HCT116 (cell line): ENCODE data around the gene NSRP1. TPM values are rescaled to one million over a fixed set of nuclear protein-coding genes. Genes with fewer than 3 reads are reported as not detected.

Experiments
- ATAC-seq: fragments of 200-7000 bp; cut with Tn5 transposase; 2 replicates; pipeline ENCODE4 v1.9.1; 2020; ENCODE audit warnings: mild to moderate bottlenecking, moderate library complexity
- BruUV-seq: library from RNA; stranded (reverse); fragments of 400-500 nt; replicated peaks from 2 replicates; lab custom pipeline; 2021; lab: Mats Ljungman, UMichigan
- CTCF ChIA-PET: fragments of 300-600 bp; sonication (Branson Sonifier 250); formaldehyde crosslinking; loops from one replicate; lab custom pipeline; 2021; ENCODE audit warnings: antibody characterized with exemption; lab: Charles Lee
- POLR2A ChIA-PET: fragments of 300-600, 350-600 bp; sonication (Branson Sonifier 250); formaldehyde crosslinking; loops from one replicate; lab custom pipeline; 2021; ENCODE audit warnings: antibody characterized with exemption; lab: Charles Lee
- RAD21 ChIA-PET, 2 experiments: fragments of 300-600 bp; sonication (Branson Sonifier 250); formaldehyde crosslinking; loops; one replicate each; lab custom pipeline; 2023; ENCODE audit warnings: low total read pairs in 2 of 2; ENCODE audit not compliant: uncharacterized antibody in 2 of 2, unreplicated experiment in 2 of 2, low non-redundant PET in 1 of 2; lab: Charles Lee
- DNase-seq: peaks from one replicate; pipeline ENCODE4 v3.0.0-alpha.2; 2010; ENCODE audit warnings: low read depth, low spot score
- H2AFZ ChIP-seq: fragments of 200-600 bp; shearing (Covaris generic), sonication (generic); 2 replicates; pipeline ENCODE4 v1.6.1; 2017; ENCODE audit warnings: low read depth, mixed run types, mixed read lengths, antibody characterized with exemption, low read length; ENCODE audit not compliant: poor library complexity, severe bottlenecking
- H3K27ac ChIP-seq: 2 replicates; pipeline ENCODE4 v1.5.1; 2012; ENCODE audit warnings: low read depth, low read length
- H3K27me3 ChIP-seq: fragments of 200-600 bp; sonication (generic); 2 replicates; pipeline ENCODE4 v1.6.1; 2016; ENCODE audit warnings: mixed run types, low read length, mixed read lengths; ENCODE audit not compliant: insufficient read depth
- H3K36me3 ChIP-seq, 2 experiments: fragments of 200-500 bp in 1 of 2; fragments of 200-600 bp in 1 of 2; sonication (Bioruptor generic) in 1 of 2; sonication (generic) in 1 of 2; 2 replicates each; pipeline versions ENCODE4 v1.5.1 to v1.6.1; 2014 to 2016; ENCODE audit warnings: low read length in 2 of 2, inconsistent platforms in 1 of 2, mixed read lengths in 1 of 2, mixed run types in 1 of 2; ENCODE audit not compliant: insufficient read depth in 2 of 2, control insufficient read depth in 1 of 2
- H3K4me1 ChIP-seq, 2 experiments: fragments of 200-600 bp in 1 of 2; sonication (generic) in 1 of 2; 2 replicates each; pipeline versions ENCODE4 v1.5.1 to v1.6.1; 2012 to 2017; ENCODE audit warnings: low read length in 2 of 2, inconsistent platforms in 1 of 2, mild to moderate bottlenecking in 1 of 2, mixed read lengths in 1 of 2, mixed run types in 1 of 2, moderate library complexity in 1 of 2; ENCODE audit not compliant: insufficient read depth in 2 of 2, control insufficient read depth in 1 of 2
- H3K4me2 ChIP-seq: fragments of 200-600 bp; sonication (generic); 2 replicates; pipeline ENCODE4 v1.6.1; 2017; ENCODE audit warnings: mixed run types, low read length, mixed read lengths
- H3K4me3 ChIP-seq, 2 experiments: fragments of 200-600 bp in 1 of 2; sonication (generic) in 1 of 2; replicated peaks in 1 of 2; 2 replicates each; pipeline ENCODE4 v1.5.1; 2011 to 2016; ENCODE audit warnings: low read length in 2 of 2, control low read depth in 1 of 2, low read depth in 1 of 2, mild to moderate bottlenecking in 1 of 2, mixed read lengths in 1 of 2, mixed run types in 1 of 2
- H3K79me2 ChIP-seq: fragments of 200-600 bp; sonication (generic); 2 replicates; pipeline ENCODE4 v1.6.1; 2017; ENCODE audit warnings: mild to moderate bottlenecking, mixed run types, low read length, moderate library complexity, mixed read lengths; ENCODE audit not compliant: insufficient read depth
- H3K9ac ChIP-seq: fragments of 200-600 bp; sonication (generic); 2 replicates; pipeline ENCODE4 v1.6.1; 2016; ENCODE audit warnings: low read length, mixed read lengths
- H3K9me2 ChIP-seq: fragments of 200-600 bp; sonication (generic), shearing (Covaris generic); 2 replicates; pipeline ENCODE4 v1.6.1; 2017; ENCODE audit warnings: mixed run types, mild to moderate bottlenecking, moderate library complexity; ENCODE audit not compliant: insufficient read depth
- H3K9me3 ChIP-seq, 2 experiments: fragments of 200-500 bp in 1 of 2; fragments of 200-600 bp in 1 of 2; sonication (Bioruptor generic) in 1 of 2; sonication (generic) in 1 of 2; 2 replicates each; pipeline ENCODE4 v1.6.1; 2014 to 2017; ENCODE audit warnings: low read length in 2 of 2, mixed read lengths in 2 of 2, inconsistent platforms in 1 of 2, low read depth in 1 of 2, mild to moderate bottlenecking in 1 of 2, mixed run types in 1 of 2, moderate library complexity in 1 of 2; ENCODE audit not compliant: control insufficient read depth in 1 of 2, insufficient read depth in 1 of 2
- H4K20me1 ChIP-seq: fragments of 200-600 bp; sonication (generic), shearing (Covaris generic); 2 replicates; pipeline ENCODE4 v1.6.1; 2017; ENCODE audit warnings: mixed run types, mild to moderate bottlenecking, moderate library complexity; ENCODE audit not compliant: insufficient read depth
- CBX3 ChIP-seq: IDR thresholded peaks from 2 replicates; pipeline ENCODE4 v1.6.1; 2012; ENCODE audit warnings: low read depth
- EGR1 ChIP-seq: IDR thresholded peaks from 2 replicates; pipeline ENCODE4 v1.6.1; 2012; ENCODE audit warnings: low read depth
- ELF1 ChIP-seq: IDR thresholded peaks from 2 replicates; pipeline ENCODE4 v1.6.1; 2012; ENCODE audit warnings: low read depth, borderline replicate concordance
- EZH2 ChIP-seq: fragments of 200-600 bp; sonication (generic); IDR thresholded peaks from 2 replicates; pipeline ENCODE4 v1.6.1; 2017; ENCODE audit warnings: antibody characterized with exemption, mixed run types
- FOSL1 ChIP-seq: IDR thresholded peaks from 2 replicates; pipeline ENCODE4 v1.6.1; 2012; ENCODE audit warnings: low read depth
- JUND ChIP-seq: IDR thresholded peaks from 2 replicates; pipeline ENCODE4 v1.6.1; 2012
- POLR2A ChIP-seq: IDR thresholded peaks from 2 replicates; pipeline ENCODE4 v1.7.0; 2011; ENCODE audit warnings: borderline replicate concordance; ENCODE audit not compliant: insufficient read depth, insufficient read length; ENCODE audit errors: extremely low read depth
- RAD21 ChIP-seq: IDR thresholded peaks from 2 replicates; pipeline ENCODE4 v1.6.1; 2012; ENCODE audit warnings: low read depth, mild to moderate bottlenecking
- SIN3A ChIP-seq: IDR thresholded peaks from 2 replicates; pipeline ENCODE4 v1.6.1; 2012; ENCODE audit warnings: low read depth
- SP1 ChIP-seq: IDR thresholded peaks from 2 replicates; pipeline ENCODE4 v1.6.1; 2012; ENCODE audit warnings: low read depth
- SRF ChIP-seq: IDR thresholded peaks from 2 replicates; pipeline ENCODE4 v1.6.1; 2012; ENCODE audit warnings: low read depth
- TCF7L2 ChIP-seq: IDR thresholded peaks from 2 replicates; pipeline ENCODE4 v1.7.0; 2011; ENCODE audit warnings: borderline replicate concordance, inconsistent platforms; ENCODE audit not compliant: insufficient read depth, insufficient read length; ENCODE audit errors: extremely low read depth
- YY1 ChIP-seq: IDR thresholded peaks from 2 replicates; pipeline ENCODE4 v1.6.1; 2011; ENCODE audit warnings: low read length, low read depth, moderate library complexity, mild to moderate bottlenecking; ENCODE audit not compliant: insufficient replicate concordance; ENCODE audit errors: extremely low read depth
- intact Hi-C: fragments of 100-400 bp; cut with micrococcal nuclease; formaldehyde crosslinking; loops from 2 replicates; pipeline ENCODE4 v1.10.0; 2022
- total RNA-seq: library from RNA; stranded (reverse); gene quantifications from one replicate; pipeline ENCODE4 v1.2.1, GENCODE V29; 2021; ENCODE audit not compliant: unreplicated experiment
- TF ChIP-seq, protein P1 (sequence below): IDR thresholded peaks from 2 replicates; pipeline ENCODE4 v1.6.1; 2012
- TF ChIP-seq, protein P2 (sequence below): IDR thresholded peaks from 2 replicates; pipeline ENCODE4 v1.6.1; 2012; ENCODE audit warnings: low read depth
- TF ChIP-seq, protein P3 (sequence below): IDR thresholded peaks from 2 replicates; pipeline ENCODE4 v1.6.1; 2012
- TF ChIP-seq, protein P4 (sequence below): IDR thresholded peaks from 2 replicates; pipeline ENCODE4 v1.6.1; 2011; ENCODE audit warnings: mild to moderate bottlenecking, low read length, moderate library complexity; ENCODE audit not compliant: insufficient replicate concordance; ENCODE audit errors: extremely low read depth

Gene NSRP1
- total RNA-seq, 1 experiment from 2014 or later, result 24.9 TPM

DNA sequence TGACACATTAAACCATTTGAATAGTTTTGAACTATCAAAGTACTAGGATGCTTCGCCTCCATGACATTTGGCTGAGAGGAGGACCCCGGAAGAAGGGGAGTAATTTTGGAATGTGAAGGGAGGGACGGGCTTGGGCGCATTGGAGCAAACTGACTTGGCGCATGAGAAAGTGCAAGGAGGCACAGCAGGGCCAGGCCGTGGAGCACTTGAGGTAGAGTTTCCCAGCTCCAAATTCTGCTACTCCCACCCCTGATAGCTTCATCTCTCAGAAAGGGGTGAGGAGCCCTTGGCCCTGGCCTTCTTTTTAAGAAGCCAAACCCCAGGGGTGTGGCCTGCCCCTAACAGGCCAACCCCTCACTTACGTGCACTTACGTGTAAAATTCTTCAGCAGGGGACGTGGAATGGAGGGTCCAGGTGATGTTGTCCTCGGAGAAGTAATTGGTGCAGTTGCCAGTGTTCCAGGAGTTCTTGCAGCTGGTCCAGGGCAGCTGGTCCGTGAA is 101.2 kb downstream of the NSRP1 start:
- POLR2A ChIA-PET, result no interaction called here
- H3K4me1 ChIP-seq, result peaks cover 0 to 3% of the 10 kb centered on the region in 2 experiments; a peak in 1 of 4 replicates
- no peaks in the 10 kb centered on the region for H3K27me3 ChIP-seq
- RAD21 ChIA-PET, result no interaction called here
- H3K36me3 ChIP-seq, result no peaks in the 10 kb centered on the region
- BruUV-seq, result no TSS peak
- no peaks in the 10 kb centered on the region for H3K9me2 ChIP-seq
- intact Hi-C loops, result no loop called here
- no peaks in the 10 kb centered on the region for H3K9me3 ChIP-seq
- TF ChIP-seq JUND (no peak), EZH2 (no peak), EGR1 (no peak), TCF7L2 (no peak), SP1 (no peak), SIN3A (no peak), POLR2A (no peak), ELF1 (no peak), SRF (no peak), FOSL1 (no peak), YY1 (no peak), RAD21 (no peak), CBX3 (no peak)
- TF ChIP-seq, protein P1, sequence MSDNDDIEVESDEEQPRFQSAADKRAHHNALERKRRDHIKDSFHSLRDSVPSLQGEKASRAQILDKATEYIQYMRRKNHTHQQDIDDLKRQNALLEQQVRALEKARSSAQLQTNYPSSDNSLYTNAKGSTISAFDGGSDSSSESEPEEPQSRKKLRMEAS, result no peak
- TF ChIP-seq, protein P2, sequence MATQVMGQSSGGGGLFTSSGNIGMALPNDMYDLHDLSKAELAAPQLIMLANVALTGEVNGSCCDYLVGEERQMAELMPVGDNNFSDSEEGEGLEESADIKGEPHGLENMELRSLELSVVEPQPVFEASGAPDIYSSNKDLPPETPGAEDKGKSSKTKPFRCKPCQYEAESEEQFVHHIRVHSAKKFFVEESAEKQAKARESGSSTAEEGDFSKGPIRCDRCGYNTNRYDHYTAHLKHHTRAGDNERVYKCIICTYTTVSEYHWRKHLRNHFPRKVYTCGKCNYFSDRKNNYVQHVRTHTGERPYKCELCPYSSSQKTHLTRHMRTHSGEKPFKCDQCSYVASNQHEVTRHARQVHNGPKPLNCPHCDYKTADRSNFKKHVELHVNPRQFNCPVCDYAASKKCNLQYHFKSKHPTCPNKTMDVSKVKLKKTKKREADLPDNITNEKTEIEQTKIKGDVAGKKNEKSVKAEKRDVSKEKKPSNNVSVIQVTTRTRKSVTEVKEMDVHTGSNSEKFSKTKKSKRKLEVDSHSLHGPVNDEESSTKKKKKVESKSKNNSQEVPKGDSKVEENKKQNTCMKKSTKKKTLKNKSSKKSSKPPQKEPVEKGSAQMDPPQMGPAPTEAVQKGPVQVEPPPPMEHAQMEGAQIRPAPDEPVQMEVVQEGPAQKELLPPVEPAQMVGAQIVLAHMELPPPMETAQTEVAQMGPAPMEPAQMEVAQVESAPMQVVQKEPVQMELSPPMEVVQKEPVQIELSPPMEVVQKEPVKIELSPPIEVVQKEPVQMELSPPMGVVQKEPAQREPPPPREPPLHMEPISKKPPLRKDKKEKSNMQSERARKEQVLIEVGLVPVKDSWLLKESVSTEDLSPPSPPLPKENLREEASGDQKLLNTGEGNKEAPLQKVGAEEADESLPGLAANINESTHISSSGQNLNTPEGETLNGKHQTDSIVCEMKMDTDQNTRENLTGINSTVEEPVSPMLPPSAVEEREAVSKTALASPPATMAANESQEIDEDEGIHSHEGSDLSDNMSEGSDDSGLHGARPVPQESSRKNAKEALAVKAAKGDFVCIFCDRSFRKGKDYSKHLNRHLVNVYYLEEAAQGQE, result no peak
- TF ChIP-seq, protein P3, sequence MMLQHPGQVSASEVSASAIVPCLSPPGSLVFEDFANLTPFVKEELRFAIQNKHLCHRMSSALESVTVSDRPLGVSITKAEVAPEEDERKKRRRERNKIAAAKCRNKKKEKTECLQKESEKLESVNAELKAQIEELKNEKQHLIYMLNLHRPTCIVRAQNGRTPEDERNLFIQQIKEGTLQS, result no peak
- TF ChIP-seq, protein P4, sequence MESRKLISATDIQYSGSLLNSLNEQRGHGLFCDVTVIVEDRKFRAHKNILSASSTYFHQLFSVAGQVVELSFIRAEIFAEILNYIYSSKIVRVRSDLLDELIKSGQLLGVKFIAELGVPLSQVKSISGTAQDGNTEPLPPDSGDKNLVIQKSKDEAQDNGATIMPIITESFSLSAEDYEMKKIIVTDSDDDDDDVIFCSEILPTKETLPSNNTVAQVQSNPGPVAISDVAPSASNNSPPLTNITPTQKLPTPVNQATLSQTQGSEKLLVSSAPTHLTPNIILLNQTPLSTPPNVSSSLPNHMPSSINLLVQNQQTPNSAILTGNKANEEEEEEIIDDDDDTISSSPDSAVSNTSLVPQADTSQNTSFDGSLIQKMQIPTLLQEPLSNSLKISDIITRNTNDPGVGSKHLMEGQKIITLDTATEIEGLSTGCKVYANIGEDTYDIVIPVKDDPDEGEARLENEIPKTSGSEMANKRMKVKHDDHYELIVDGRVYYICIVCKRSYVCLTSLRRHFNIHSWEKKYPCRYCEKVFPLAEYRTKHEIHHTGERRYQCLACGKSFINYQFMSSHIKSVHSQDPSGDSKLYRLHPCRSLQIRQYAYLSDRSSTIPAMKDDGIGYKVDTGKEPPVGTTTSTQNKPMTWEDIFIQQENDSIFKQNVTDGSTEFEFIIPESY, result no peak
- TF ChIP-seq, all 23 proteins: peak for 0
- Histone ChIP-seq H2AFZ (no peak overlapping the region), H3K79me2 (no peaks in the 10 kb centered on the region), H3K9ac (no peak overlapping the region), H3K4me2 (no peak overlapping the region), H3K27ac (no peak overlapping the region), H4K20me1 (no peaks in the 10 kb centered on the region), H3K4me3 (no peak overlapping the region)
- ATAC-seq (no peak), DNase-seq (no peak)
- CTCF ChIA-PET, result no interaction called here
